GM08714 (cell line): ENCODE data around the gene FERMT1.

Source experiments
- H3K4me3 ChIP-seq: fragments of 200-500 bp; sonication (Bioruptor generic); 2 replicates; pipeline ENCODE4 v1.5.1; 2014; ENCODE audit warnings: mild to moderate bottlenecking, low read length, inconsistent platforms
- ZNF274 ChIP-seq: IDR thresholded peaks from 2 replicates; pipeline ENCODE4 v1.6.1; 2012; ENCODE audit warnings: mild to moderate bottlenecking, low read depth, low read length

The FERMT1 gene

DNA sequence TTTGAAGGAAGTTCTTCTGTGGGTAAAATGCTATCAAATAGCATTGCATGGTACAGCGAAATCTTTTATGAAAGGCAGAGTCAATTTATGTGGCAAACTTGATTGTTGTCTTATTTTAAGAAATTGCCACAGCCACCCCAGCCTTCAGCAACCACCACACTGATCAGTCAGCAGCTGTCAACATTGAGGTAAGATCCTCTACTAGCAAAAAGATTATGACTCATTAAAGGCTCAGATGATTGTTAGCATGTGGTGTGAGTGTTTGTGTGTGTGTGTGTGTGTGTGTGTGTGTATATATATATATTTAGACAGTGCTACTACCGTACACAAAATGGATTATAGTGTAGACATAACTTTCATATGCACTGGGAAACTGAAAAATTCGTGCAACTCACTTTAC lies 96.8 kb downstream of the FERMT1 start:
- H3K4me3 ChIP-seq = no peak overlapping the region
- no peak for TF ChIP-seq ZNF274
